ENCODE results near the gene CYFIP2.
A peak's percentile ranks its signal among the peaks of the same experiment; 100 is the strongest.

Gene CYFIP2

GRCh38 chr5:157290156-157290980, 24.4 kb downstream of the CYFIP2 start:
- no peak for TF ChIP-seq CTCF (IDR thresholded peaks at IDR 0.05; ENCODE audit: low read depth, low read length)
- in situ Hi-C loops (cut with HindIII; ENCODE audit: low sequenced_read_pairs): no loop called here
- no peak overlapping the region for H3K4me3 ChIP-seq (ENCODE audit: low read depth, low read length)
- DNase-seq (ENCODE audit: low read depth, low spot score): peak; percentile 37

GRCh38 chr5:157290981-157291711, 25.2 kb downstream of the CYFIP2 start:
- H3K4me3 ChIP-seq (ENCODE audit: low read depth, low read length): no peak overlapping the region
- no peak for TF ChIP-seq CTCF (IDR thresholded peaks at IDR 0.05; ENCODE audit: low read depth, low read length)
- no peak for DNase-seq (ENCODE audit: low read depth, low spot score)
- in situ Hi-C loops (cut with HindIII; ENCODE audit: low sequenced_read_pairs): no loop called here

- no peak overlapping the region for H3K4me3 ChIP-seq (ENCODE audit: low read depth, low read length)
- TF ChIP-seq CTCF (IDR thresholded peaks at IDR 0.05; ENCODE audit: low read depth, low read length): no peak
- in situ Hi-C loops (cut with HindIII; ENCODE audit: low sequenced_read_pairs): no loop called here
- DNase-seq (ENCODE audit: low read depth, low spot score): no peak
Observed at GRCh38 chr5:157292599-157292998, 26.7 kb downstream of the CYFIP2 start.

- no peak overlapping the region for H3K4me3 ChIP-seq (ENCODE audit: low read depth, low read length)
- no peak for TF ChIP-seq CTCF (IDR thresholded peaks at IDR 0.05; ENCODE audit: low read depth, low read length)
- DNase-seq (ENCODE audit: low read depth, low spot score): no peak
- in situ Hi-C loops (cut with HindIII; ENCODE audit: low sequenced_read_pairs): no loop called here
Observed at GRCh38 chr5:157294407-157295091, 28.6 kb downstream of the CYFIP2 start.

- in situ Hi-C loops (cut with HindIII; ENCODE audit: low sequenced_read_pairs): no loop called here
- no peak overlapping the region for H3K4me3 ChIP-seq (ENCODE audit: low read depth, low read length)
- no peak for DNase-seq (ENCODE audit: low read depth, low spot score)
- no peak for TF ChIP-seq CTCF (IDR thresholded peaks at IDR 0.05; ENCODE audit: low read depth, low read length)
Observed at GRCh38 chr5:157295247-157295646, 29.3 kb downstream of the CYFIP2 start.

GRCh38 chr5:157300564-157300963, 34.6 kb downstream of the CYFIP2 start:
- no peak for TF ChIP-seq CTCF (IDR thresholded peaks at IDR 0.05; ENCODE audit: low read depth, low read length)
- DNase-seq (ENCODE audit: low read depth, low spot score): no peak
- H3K4me3 ChIP-seq (ENCODE audit: low read depth, low read length): no peak overlapping the region
- in situ Hi-C loops (cut with HindIII; ENCODE audit: low sequenced_read_pairs): no loop called here

All from astrocyte of the spinal cord (primary cell).